Chondrocyte (in vitro differentiated cells): ENCODE results near the gene RALGPS1. TPM values are rescaled to one million over a fixed set of nuclear protein-coding genes. Genes with fewer than 3 reads are reported as not detected.

Source experiments
- DNase-seq: peaks from one replicate; pipeline ENCODE4 v3.0.0; 2021; ENCODE audit warnings: mixed read lengths, low spot score
- H3K27ac Mint-ChIP-seq: one replicate; pipeline ENCODE4 v1.8.0; 2021; ENCODE audit warnings: mild to moderate bottlenecking, moderate library complexity, mixed read lengths; ENCODE audit not compliant: unreplicated experiment
- H3K27me3 Mint-ChIP-seq: 2 replicates; pipeline ENCODE4 v1.8.0; 2021; ENCODE audit warnings: low read depth, mixed read lengths
- H3K36me3 Mint-ChIP-seq: 2 replicates; pipeline ENCODE4 v1.8.0; 2021; ENCODE audit warnings: low read depth, mixed read lengths
- H3K4me1 Mint-ChIP-seq: 2 replicates; pipeline ENCODE4 v1.8.0; 2021; ENCODE audit warnings: low read depth, mild to moderate bottlenecking, mixed read lengths
- H3K4me3 Mint-ChIP-seq: one replicate; pipeline ENCODE4 v1.8.0; 2021; ENCODE audit warnings: mild to moderate bottlenecking, moderate library complexity, mixed read lengths; ENCODE audit not compliant: unreplicated experiment
- H3K9me3 Mint-ChIP-seq: 2 replicates; pipeline ENCODE4 v1.8.0; 2021; ENCODE audit warnings: low read depth, mixed read lengths
- total RNA-seq: library from RNA; stranded (reverse); gene quantifications from 3 replicates; pipeline ENCODE4 v1.2.1, GENCODE V29; 2021
- TF ChIP-seq, protein P1 (sequence below): fragments of 200-600 bp; sonication (generic); IDR thresholded peaks from 2 replicates; pipeline ENCODE4 v1.5.0; 2021; ENCODE audit warnings: antibody characterized with exemption, mild to moderate bottlenecking, moderate library complexity

Gene RALGPS1
- total RNA-seq, 1 donor from 2014 or later, result 8.1 TPM

DNA sequence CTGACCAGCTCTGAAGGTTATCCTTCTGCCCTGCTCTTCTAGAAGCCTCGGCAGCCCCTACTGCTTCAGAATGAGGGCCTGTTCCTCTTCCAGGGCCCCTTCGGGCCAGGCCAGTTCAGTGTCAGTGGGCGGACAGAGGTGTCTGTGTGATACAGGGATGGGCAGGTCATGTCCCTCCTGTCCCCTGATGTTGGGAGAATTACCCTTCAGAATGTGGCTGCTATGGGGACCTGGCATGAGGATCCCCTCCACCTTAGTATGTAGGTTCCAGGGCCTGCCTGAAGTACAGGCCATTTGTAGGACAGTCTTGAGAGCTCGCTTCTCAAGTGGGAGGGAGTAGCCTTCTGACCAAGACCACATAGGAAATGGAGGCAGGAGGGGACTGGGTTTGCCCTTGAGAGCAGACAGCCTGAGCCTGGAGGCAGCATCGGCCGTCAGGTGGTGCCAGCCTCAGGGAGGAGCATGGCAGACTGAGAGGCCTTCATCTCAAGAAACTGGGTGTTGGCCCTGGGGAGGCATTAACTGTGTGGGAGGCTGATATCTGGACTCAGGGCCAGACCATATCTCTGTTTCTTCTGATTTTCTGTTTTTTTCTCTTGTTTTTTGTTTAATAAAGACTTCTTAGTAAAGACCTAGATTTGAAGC lies 175.9 kb downstream of the RALGPS1 start:
- H3K36me3 Mint-ChIP-seq, result peaks cover 17% of the 10 kb centered on the region
- no peaks in the 10 kb centered on the region for H3K27me3 Mint-ChIP-seq
- TF ChIP-seq, protein P1, sequence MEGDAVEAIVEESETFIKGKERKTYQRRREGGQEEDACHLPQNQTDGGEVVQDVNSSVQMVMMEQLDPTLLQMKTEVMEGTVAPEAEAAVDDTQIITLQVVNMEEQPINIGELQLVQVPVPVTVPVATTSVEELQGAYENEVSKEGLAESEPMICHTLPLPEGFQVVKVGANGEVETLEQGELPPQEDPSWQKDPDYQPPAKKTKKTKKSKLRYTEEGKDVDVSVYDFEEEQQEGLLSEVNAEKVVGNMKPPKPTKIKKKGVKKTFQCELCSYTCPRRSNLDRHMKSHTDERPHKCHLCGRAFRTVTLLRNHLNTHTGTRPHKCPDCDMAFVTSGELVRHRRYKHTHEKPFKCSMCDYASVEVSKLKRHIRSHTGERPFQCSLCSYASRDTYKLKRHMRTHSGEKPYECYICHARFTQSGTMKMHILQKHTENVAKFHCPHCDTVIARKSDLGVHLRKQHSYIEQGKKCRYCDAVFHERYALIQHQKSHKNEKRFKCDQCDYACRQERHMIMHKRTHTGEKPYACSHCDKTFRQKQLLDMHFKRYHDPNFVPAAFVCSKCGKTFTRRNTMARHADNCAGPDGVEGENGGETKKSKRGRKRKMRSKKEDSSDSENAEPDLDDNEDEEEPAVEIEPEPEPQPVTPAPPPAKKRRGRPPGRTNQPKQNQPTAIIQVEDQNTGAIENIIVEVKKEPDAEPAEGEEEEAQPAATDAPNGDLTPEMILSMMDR, result no peak
- no peaks in the 10 kb centered on the region for H3K4me1 Mint-ChIP-seq
- H3K9me3 Mint-ChIP-seq, result no peaks in the 10 kb centered on the region
- no peak for DNase-seq
- H3K4me3 Mint-ChIP-seq, result no peak overlapping the region
- H3K27ac Mint-ChIP-seq, result no peak overlapping the region

DNA sequence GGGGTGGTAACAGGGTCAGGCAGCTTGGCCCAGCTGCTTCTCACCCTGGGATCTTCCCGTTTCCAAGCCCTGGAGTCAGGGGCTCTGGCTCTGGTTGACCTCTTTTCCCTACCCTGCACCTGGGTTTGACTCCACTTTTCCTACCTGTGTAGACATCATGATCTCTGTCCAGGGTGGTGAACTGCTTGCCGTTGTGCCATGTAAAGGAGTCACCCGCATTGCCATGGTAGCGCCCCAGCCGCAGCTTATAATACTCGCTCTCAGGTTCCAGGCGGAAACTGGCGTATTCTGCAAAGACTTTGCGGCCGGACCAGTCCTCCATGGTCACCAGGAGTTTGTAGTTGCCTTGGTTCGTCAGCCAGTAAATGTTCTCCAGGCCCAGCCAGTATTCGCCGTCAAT lies 176.9 kb downstream of the RALGPS1 start:
- TF ChIP-seq, protein P1, result no peak
- Mint-ChIP-seq H3K4me1 (no peaks in the 10 kb centered on the region), H3K36me3 (peaks cover 17% of the 10 kb centered on the region), H3K4me3 (no peak overlapping the region), H3K9me3 (no peaks in the 10 kb centered on the region), H3K27ac (no peak overlapping the region), H3K27me3 (no peaks in the 10 kb centered on the region)
- DNase-seq, result no peak

DNA sequence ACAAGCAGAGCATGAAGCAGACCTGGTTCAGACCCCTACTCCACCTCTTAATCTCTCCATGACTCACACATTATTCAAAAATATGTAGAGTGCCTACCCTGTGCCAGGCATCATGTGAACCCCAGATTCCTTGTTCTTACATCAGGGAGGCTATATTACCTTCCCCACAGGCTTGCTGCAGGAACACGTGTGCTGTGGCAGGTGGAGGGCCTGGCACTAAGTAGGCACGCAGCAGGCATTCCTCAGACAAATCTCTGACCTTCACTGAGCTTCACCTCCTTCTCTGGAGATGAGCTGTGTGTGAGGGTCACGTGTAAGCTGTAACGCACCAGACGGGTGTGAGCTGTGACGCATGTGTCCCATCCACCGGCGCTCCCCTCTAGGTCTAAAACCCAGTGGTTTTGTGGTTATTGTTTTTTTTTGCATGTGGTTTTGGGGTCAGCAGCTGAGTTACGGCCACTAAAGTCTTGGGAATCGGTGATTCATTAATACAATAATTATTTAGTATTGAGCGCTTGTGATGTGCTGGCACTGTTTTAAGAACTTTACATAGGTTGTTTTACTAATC lies 177.5 kb downstream of the RALGPS1 start:
- Mint-ChIP-seq H3K4me3 (no peak overlapping the region), H3K27me3 (no peaks in the 10 kb centered on the region), H3K36me3 (peaks cover 14% of the 10 kb centered on the region), H3K9me3 (no peaks in the 10 kb centered on the region), H3K27ac (no peak overlapping the region), H3K4me1 (no peaks in the 10 kb centered on the region)
- TF ChIP-seq, protein P1, result no peak
- no peak for DNase-seq

DNA sequence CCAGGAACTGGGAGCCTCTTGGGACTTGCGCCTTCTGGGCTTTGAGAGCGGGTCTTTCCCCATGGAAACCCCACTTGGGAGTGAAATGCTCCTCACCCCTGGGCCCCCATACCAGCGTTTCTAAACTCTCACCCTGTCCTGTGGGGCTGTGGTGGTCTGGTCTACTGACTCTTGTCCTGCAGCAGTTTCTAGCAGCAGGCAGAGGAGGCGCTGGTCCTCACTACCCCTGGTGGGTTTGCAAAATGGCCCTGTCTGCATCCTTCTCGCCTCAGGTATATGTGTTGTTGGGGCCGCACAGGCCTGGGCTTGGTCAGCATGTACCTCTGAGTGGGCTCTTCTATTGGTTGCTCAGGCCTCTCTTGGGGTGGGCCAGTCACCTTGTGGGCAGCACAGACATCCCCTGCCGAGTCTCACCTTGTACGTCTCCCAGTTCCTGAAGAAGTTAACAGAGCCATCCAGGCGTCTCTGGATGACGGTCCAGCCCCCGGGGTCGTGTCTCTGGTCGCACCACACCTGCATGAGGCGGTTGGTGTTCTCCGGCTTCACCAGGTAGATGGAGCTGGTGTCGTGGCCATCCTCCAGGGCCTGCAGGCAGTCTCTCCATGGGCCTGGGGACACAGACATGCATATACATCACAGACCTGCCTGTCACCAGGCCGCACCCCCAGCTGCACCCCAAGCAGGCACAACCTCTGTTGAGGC lies 178.9 kb downstream of the RALGPS1 start:
- TF ChIP-seq, protein P1, result no peak
- no peak for DNase-seq
- H3K36me3 Mint-ChIP-seq, result peaks cover 8% of the 10 kb centered on the region
- no peak overlapping the region for H3K4me3 Mint-ChIP-seq
- H3K9me3 Mint-ChIP-seq, result no peaks in the 10 kb centered on the region
- no peaks in the 10 kb centered on the region for H3K27me3 Mint-ChIP-seq
- H3K4me1 Mint-ChIP-seq, result no peaks in the 10 kb centered on the region
- H3K27ac Mint-ChIP-seq, result no peak overlapping the region

DNA sequence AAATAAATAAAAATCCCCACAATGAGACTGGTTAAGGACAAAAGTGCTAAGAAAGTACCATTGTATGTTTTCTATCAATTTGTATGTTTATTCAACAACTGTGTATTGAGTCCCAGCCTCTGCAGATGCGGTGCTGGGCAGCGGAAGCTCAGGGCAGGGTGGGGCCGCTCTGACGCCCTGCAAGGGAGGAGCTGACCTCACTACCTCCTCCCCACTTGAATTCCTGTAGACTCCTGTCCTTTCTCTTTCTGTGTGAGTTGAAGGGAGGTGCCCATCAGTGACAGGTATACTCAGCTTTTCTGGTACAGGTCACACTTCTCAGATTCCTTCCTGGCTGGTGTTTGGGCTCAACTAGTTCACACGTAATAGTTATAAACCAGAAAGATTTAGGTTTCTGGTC lies 180.8 kb downstream of the RALGPS1 start:
- no peaks in the 10 kb centered on the region for H3K4me1 Mint-ChIP-seq
- H3K36me3 Mint-ChIP-seq, result peaks cover 5% of the 10 kb centered on the region
- no peaks in the 10 kb centered on the region for H3K9me3 Mint-ChIP-seq
- H3K27ac Mint-ChIP-seq, result no peak overlapping the region
- no peak overlapping the region for H3K4me3 Mint-ChIP-seq
- TF ChIP-seq, protein P1, result no peak
- no peaks in the 10 kb centered on the region for H3K27me3 Mint-ChIP-seq
- no peak for DNase-seq
